ENCODE measurements around the gene C1orf52.

DNA sequence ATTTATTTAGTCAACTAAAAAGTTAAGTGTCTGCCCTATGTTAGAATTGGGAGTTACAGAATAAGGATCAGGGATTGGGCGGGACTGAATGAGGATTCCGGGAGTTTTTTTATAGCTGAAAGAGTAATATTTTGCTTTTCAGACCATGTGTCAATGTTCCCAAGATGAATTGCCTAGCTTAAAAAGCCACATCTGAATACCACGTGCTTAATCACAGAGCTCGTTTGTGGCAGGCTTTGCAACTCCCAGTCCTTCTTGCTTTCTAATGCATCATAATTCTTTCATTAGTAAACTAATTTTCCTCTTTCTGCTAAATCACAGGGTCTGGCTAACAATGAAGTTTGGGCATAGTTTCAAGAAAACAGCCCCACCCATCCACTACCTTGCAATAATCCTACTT lies 21.2 kb upstream of the C1orf52 start:
- no peak for TF ChIP-seq EP300 (IDR thresholded peaks at IDR 0.05)
- TF ChIP-seq, protein P1, sequence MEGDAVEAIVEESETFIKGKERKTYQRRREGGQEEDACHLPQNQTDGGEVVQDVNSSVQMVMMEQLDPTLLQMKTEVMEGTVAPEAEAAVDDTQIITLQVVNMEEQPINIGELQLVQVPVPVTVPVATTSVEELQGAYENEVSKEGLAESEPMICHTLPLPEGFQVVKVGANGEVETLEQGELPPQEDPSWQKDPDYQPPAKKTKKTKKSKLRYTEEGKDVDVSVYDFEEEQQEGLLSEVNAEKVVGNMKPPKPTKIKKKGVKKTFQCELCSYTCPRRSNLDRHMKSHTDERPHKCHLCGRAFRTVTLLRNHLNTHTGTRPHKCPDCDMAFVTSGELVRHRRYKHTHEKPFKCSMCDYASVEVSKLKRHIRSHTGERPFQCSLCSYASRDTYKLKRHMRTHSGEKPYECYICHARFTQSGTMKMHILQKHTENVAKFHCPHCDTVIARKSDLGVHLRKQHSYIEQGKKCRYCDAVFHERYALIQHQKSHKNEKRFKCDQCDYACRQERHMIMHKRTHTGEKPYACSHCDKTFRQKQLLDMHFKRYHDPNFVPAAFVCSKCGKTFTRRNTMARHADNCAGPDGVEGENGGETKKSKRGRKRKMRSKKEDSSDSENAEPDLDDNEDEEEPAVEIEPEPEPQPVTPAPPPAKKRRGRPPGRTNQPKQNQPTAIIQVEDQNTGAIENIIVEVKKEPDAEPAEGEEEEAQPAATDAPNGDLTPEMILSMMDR (IDR thresholded peaks at IDR 0.05), result no peak

Data from ovary (tissue), 3 donors.